PC-3 (cell line): ENCODE measurements around the gene C19orf81. TPM values are rescaled to one million over a fixed set of nuclear protein-coding genes. Genes with fewer than 3 reads are reported as not detected.

Experiments used
- ATAC-seq: fragments of 200-7000 bp; cut with Tn5 transposase; 2 replicates; pipeline ENCODE4 v1.9.1; 2020; ENCODE audit warnings: mild to moderate bottlenecking, moderate library complexity
- BruUV-seq: library from RNA; stranded (reverse); fragments of 400-500 nt; replicated peaks from 2 replicates; lab custom pipeline; 2021; lab: Mats Ljungman, UMichigan
- CTCF ChIA-PET: fragments of 300-600 bp; sonication (Branson Sonifier 250); formaldehyde crosslinking; loops from one replicate; lab custom pipeline; 2022; ENCODE audit warnings: antibody characterized with exemption; lab: Charles Lee
- POLR2A ChIA-PET: fragments of 300-600 bp; sonication (Branson Sonifier 250); formaldehyde crosslinking; loops from one replicate; lab custom pipeline; 2022; ENCODE audit warnings: antibody characterized with exemption; ENCODE audit not compliant: unreplicated experiment; lab: Charles Lee
- DNase-seq: peaks from one replicate; pipeline ENCODE4 v3.0.0-alpha.2; 2015
- H2AFZ ChIP-seq: fragments of 300-600 bp; sonication (generic); 2 replicates; pipeline ENCODE4 v1.6.0; 2016; ENCODE audit warnings: antibody characterized with exemption, low read length
- H3F3A ChIP-seq: fragments of 300-600 bp; sonication (generic); one replicate; pipeline ENCODE4 v1.6.0; 2017; ENCODE audit warnings: antibody characterized with exemption, low read length, control low read depth, mild to moderate bottlenecking; ENCODE audit not compliant: unreplicated experiment
- H3K27ac ChIP-seq: fragments of 300-600 bp; sonication (generic); 2 replicates; pipeline ENCODE4 v1.5.1; 2016; ENCODE audit warnings: mild to moderate bottlenecking, low read length
- H3K27me3 ChIP-seq: fragments of 300-600 bp; sonication (generic); 2 replicates; pipeline ENCODE4 v1.6.1; 2016; ENCODE audit warnings: low read length, mixed read lengths
- H3K36me3 ChIP-seq: fragments of 300-600 bp; sonication (generic); 2 replicates; pipeline ENCODE4 v1.6.1; 2016; ENCODE audit warnings: low read depth, mixed run types, low read length, mixed read lengths
- H3K4me1 ChIP-seq: fragments of 300-600 bp; sonication (generic); 2 replicates; pipeline ENCODE4 v1.5.1; 2016; ENCODE audit warnings: low read length; ENCODE audit not compliant: insufficient read depth
- H3K4me2 ChIP-seq: fragments of 300-600 bp; sonication (generic); 2 replicates; pipeline ENCODE4 v1.6.0; 2016; ENCODE audit warnings: low read length
- H3K4me3 ChIP-seq: fragments of 300-600 bp; sonication (generic); 2 replicates; pipeline ENCODE4 v1.5.1; 2016; ENCODE audit warnings: mild to moderate bottlenecking, low read length, mixed read lengths
- H3K79me2 ChIP-seq: fragments of 300-600 bp; sonication (generic); 2 replicates; pipeline ENCODE4 v1.6.1; 2017; ENCODE audit warnings: low read length, mixed read lengths
- H3K9ac ChIP-seq: fragments of 300-600 bp; sonication (generic); 2 replicates; pipeline ENCODE4 v1.6.0; 2016; ENCODE audit warnings: mild to moderate bottlenecking, low read length
- H3K9me2 ChIP-seq: fragments of 300-600 bp; sonication (generic); replicated peaks from 2 replicates; pipeline ENCODE4 v1.6.1; 2016; ENCODE audit warnings: mixed run types, low read length, mixed read lengths
- H3K9me3 ChIP-seq: fragments of 300-600 bp; sonication (generic); 2 replicates; pipeline ENCODE4 v1.6.1; 2016; ENCODE audit warnings: low read length, mixed read lengths
- H4K20me1 ChIP-seq: fragments of 300-600 bp; sonication (generic); 2 replicates; pipeline ENCODE4 v1.6.1; 2016; ENCODE audit warnings: low read length, mixed read lengths
- CTCF ChIP-seq: fragments of 300-600 bp; sonication (generic); conservative IDR thresholded peaks from 2 replicates; pipeline ENCODE4 v1.5.1; 2017; ENCODE audit warnings: antibody characterized with exemption, low read depth, mild to moderate bottlenecking, low read length
- EZH2 ChIP-seq: fragments of 300-600 bp; sonication (generic); IDR thresholded peaks from one replicate; pipeline ENCODE4 v1.6.1; 2017; ENCODE audit warnings: antibody characterized with exemption, mild to moderate bottlenecking, low read length; ENCODE audit not compliant: unreplicated experiment
- EZH2phosphoT487 ChIP-seq: fragments of 300-600 bp; sonication (generic); IDR thresholded peaks from 2 replicates; pipeline ENCODE4 v1.6.1; 2018; ENCODE audit warnings: mild to moderate bottlenecking, antibody characterized with exemption, low read length, borderline replicate concordance
- intact Hi-C: fragments of 100-400 bp; cut with micrococcal nuclease; formaldehyde crosslinking; loops from 2 replicates; pipeline ENCODE4 v1.9.0; 2023
- total RNA-seq: library from RNA; depleted of rRNA; stranded (reverse); fragments of >200 nt; gene quantifications from 2 replicates; pipeline ENCODE4 v1.2.3, GENCODE V29; 2014

The C19orf81 gene
- total RNA-seq, 1 experiment from 2014 or later = 5.7 TPM

GRCh38 chr19:50686310-50687032 lies 37.2 kb downstream of the C19orf81 start:
- Histone ChIP-seq H3K9me2 (no peaks in the 10 kb centered on the region), H3K4me1 (no peaks in the 10 kb centered on the region), H3K27ac (no peak overlapping the region), H3K4me2 (no peak overlapping the region), H4K20me1 (no peaks in the 10 kb centered on the region), H3K4me3 (no peak overlapping the region), H3K9ac (no peak overlapping the region), H3K79me2 (no peaks in the 10 kb centered on the region), H3F3A (no peaks in the 10 kb centered on the region), H3K36me3 (no peaks in the 10 kb centered on the region), H3K27me3 (peaks cover 60% of the 10 kb centered on the region), H2AFZ (no peak overlapping the region), H3K9me3 (no peaks in the 10 kb centered on the region)
- ChIA-PET POLR2A (no interaction called here), CTCF (no interaction called here)
- ATAC-seq (no peak), DNase-seq (no peak)
- no TSS peak for BruUV-seq
- TF ChIP-seq EZH2phosphoT487 (no peak; the same call in 1 of the 2 replicates), CTCF (no peak), EZH2 (no peak)
- intact Hi-C loops = no loop called here

GRCh38 chr19:50688766-50689165 lies 39.5 kb downstream of the C19orf81 start:
- no peaks in the 10 kb centered on the region for H3F3A ChIP-seq
- POLR2A ChIA-PET = no interaction called here
- no TSS peak for BruUV-seq

More at GRCh38 chr19:50688766-50689165, 39.5 kb downstream of the C19orf81 start:
- Histone ChIP-seq H3K4me2 (no peak overlapping the region), H2AFZ (no peak overlapping the region), H3K4me3 (no peak overlapping the region), H3K9me2 (no peaks in the 10 kb centered on the region), H3K36me3 (no peaks in the 10 kb centered on the region), H3K27me3 (peaks cover 67% of the 10 kb centered on the region), H3K4me1 (no peaks in the 10 kb centered on the region), H3K9me3 (no peaks in the 10 kb centered on the region), H3K27ac (no peak overlapping the region), H3K79me2 (no peaks in the 10 kb centered on the region), H3K9ac (no peak overlapping the region), H4K20me1 (no peaks in the 10 kb centered on the region)
- CTCF ChIA-PET = no interaction called here
- intact Hi-C loops = no loop called here
- DNase-seq = no peak
- no peak for TF ChIP-seq EZH2phosphoT487
- TF ChIP-seq CTCF = no peak
- TF ChIP-seq EZH2 = no peak
- ATAC-seq = no peak
